GM12872 (cell line): Measurements from ENCODE around the gene MC5R.

ENCODE experiments used
- CTCF ChIP-seq: IDR thresholded peaks from 3 replicates; pipeline ENCODE4 v1.5.1; 2011; ENCODE audit warnings: low read depth, mild to moderate bottlenecking, low read length, moderate library complexity; ENCODE audit not compliant: insufficient read depth

Gene MC5R

GRCh38 chr18:13811993-13812392 lies 12.0 kb upstream of the MC5R start:
- peak; percentile 50; the same call in 2 of the 3 replicates for TF ChIP-seq CTCF

- peak; percentile 87 for TF ChIP-seq CTCF
Measured at GRCh38 chr18:13813271-13813849, 10.6 kb upstream of the MC5R start.

GRCh38 chr18:13826209-13826608 lies 2.3 kb downstream of the MC5R start:
- no peak for TF ChIP-seq CTCF

GRCh38 chr18:13831864-13832508 lies 8.0 kb downstream of the MC5R start:
- TF ChIP-seq CTCF = peak; percentile 24; the same call in 1 of the 3 replicates

GRCh38 chr18:13834496-13835015 lies 10.6 kb downstream of the MC5R start:
- TF ChIP-seq CTCF = no peak

GRCh38 chr18:13835202-13835601 lies 11.3 kb downstream of the MC5R start:
- TF ChIP-seq CTCF = no peak

GRCh38 chr18:13836559-13836958 lies 12.6 kb downstream of the MC5R start:
- no peak for TF ChIP-seq CTCF
